GM06990 (cell line): ENCODE results near the gene EBNA1BP2.
"Not testable (repeated sequence)": the region's sequence is repeated elsewhere in the genome, so short reads cannot be mapped to it uniquely, and the experiment has no call there.

Experiments used
- DNase-seq: peaks from one replicate; pipeline ENCODE4 v3.0.0-alpha.2; 2011; ENCODE audit not compliant: insufficient read length; ENCODE audit errors: extremely low read depth
- H3K27me3 ChIP-seq: replicated peaks from 2 replicates; pipeline ENCODE4 v1.6.0; 2011; ENCODE audit warnings: low read length; ENCODE audit not compliant: control insufficient read depth, insufficient read depth
- H3K36me3 ChIP-seq: 2 replicates; pipeline ENCODE4 v1.5.1; 2011; ENCODE audit warnings: low read length; ENCODE audit not compliant: control insufficient read depth, insufficient read depth
- H3K4me3 ChIP-seq: replicated peaks from 2 replicates; pipeline ENCODE4 v1.5.1; 2011; ENCODE audit warnings: low read depth, mild to moderate bottlenecking, control low read depth, low read length
- TF ChIP-seq, protein P1 (sequence below): IDR thresholded peaks from 2 replicates; pipeline ENCODE4 v1.5.1; 2011; ENCODE audit warnings: low read length, control low read depth, mild to moderate bottlenecking, inconsistent platforms; ENCODE audit not compliant: insufficient read depth, poor library complexity, severe bottlenecking

EBNA1BP2 gene, protein sequence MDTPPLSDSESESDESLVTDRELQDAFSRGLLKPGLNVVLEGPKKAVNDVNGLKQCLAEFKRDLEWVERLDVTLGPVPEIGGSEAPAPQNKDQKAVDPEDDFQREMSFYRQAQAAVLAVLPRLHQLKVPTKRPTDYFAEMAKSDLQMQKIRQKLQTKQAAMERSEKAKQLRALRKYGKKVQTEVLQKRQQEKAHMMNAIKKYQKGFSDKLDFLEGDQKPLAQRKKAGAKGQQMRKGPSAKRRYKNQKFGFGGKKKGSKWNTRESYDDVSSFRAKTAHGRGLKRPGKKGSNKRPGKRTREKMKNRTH

GRCh38 chr1:43171876-43172526 is at the start of gene EBNA1BP2, which contains the start of gene CFAP57:
TSS of gene EBNA1BP2 (minus strand) at chr1:43172290. CDS start at chr1:43172118, 172 bp downstream.
TSS of gene CFAP57 (plus strand) at chr1:43172330. CDS start at chr1:43172754, 424 bp downstream.
- TF ChIP-seq, protein P1, sequence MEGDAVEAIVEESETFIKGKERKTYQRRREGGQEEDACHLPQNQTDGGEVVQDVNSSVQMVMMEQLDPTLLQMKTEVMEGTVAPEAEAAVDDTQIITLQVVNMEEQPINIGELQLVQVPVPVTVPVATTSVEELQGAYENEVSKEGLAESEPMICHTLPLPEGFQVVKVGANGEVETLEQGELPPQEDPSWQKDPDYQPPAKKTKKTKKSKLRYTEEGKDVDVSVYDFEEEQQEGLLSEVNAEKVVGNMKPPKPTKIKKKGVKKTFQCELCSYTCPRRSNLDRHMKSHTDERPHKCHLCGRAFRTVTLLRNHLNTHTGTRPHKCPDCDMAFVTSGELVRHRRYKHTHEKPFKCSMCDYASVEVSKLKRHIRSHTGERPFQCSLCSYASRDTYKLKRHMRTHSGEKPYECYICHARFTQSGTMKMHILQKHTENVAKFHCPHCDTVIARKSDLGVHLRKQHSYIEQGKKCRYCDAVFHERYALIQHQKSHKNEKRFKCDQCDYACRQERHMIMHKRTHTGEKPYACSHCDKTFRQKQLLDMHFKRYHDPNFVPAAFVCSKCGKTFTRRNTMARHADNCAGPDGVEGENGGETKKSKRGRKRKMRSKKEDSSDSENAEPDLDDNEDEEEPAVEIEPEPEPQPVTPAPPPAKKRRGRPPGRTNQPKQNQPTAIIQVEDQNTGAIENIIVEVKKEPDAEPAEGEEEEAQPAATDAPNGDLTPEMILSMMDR = no peak
- peaks cover 9% of the 10 kb centered on the region for H3K36me3 ChIP-seq
- no peaks in the 10 kb centered on the region for H3K27me3 ChIP-seq
- DNase-seq = peak; percentile 87
- H3K4me3 ChIP-seq = peak within 1 kb of the TSS; percentile 99

DNA sequence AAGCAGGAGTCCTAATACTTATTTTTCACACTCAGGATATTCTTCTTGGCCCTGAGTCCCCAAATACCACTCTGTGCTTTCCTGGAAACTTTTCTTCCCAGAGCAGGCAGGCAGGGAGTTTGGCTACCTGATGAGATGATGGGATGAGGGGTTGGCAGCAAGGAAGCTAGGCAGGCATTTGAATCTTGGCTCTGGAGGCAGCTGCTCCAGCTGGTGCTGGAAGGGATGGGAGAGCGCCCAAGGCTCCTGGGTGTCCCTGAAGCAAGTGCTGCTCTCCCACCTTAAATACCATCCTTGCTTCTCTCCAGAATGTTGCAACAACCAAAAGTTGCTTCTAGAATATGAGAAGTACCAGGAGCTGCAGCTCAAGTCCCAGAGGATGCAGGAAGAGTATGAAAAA is 49.7 kb upstream of the EBNA1BP2 start:
- H3K4me3 ChIP-seq = no peak overlapping the region
- TF ChIP-seq, protein P1 = no peak
- no peaks in the 10 kb centered on the region for H3K27me3 ChIP-seq
- peaks cover 16% of the 10 kb centered on the region for H3K36me3 ChIP-seq
- no peak for DNase-seq

- TF ChIP-seq, protein P1 = no peak
- Histone ChIP-seq H3K4me3 (no peak overlapping the region; the same call in 1 of the 2 replicates), H3K36me3 (peaks cover 19% of the 10 kb centered on the region), H3K27me3 (no peaks in the 10 kb centered on the region)
- peak; percentile 56 for DNase-seq
These were observed 49.1 kb upstream of the EBNA1BP2 start for GRCh38 chr1:43220905-43221778.

GRCh38 chr1:43217747-43218146 is 45.7 kb upstream of the EBNA1BP2 start:
- Histone ChIP-seq H3K4me3 (no peak overlapping the region), H3K36me3 (peaks cover 13% of the 10 kb centered on the region), H3K27me3 (no peaks in the 10 kb centered on the region)
- DNase-seq = no peak
- TF ChIP-seq, protein P1 = no peak

DNA sequence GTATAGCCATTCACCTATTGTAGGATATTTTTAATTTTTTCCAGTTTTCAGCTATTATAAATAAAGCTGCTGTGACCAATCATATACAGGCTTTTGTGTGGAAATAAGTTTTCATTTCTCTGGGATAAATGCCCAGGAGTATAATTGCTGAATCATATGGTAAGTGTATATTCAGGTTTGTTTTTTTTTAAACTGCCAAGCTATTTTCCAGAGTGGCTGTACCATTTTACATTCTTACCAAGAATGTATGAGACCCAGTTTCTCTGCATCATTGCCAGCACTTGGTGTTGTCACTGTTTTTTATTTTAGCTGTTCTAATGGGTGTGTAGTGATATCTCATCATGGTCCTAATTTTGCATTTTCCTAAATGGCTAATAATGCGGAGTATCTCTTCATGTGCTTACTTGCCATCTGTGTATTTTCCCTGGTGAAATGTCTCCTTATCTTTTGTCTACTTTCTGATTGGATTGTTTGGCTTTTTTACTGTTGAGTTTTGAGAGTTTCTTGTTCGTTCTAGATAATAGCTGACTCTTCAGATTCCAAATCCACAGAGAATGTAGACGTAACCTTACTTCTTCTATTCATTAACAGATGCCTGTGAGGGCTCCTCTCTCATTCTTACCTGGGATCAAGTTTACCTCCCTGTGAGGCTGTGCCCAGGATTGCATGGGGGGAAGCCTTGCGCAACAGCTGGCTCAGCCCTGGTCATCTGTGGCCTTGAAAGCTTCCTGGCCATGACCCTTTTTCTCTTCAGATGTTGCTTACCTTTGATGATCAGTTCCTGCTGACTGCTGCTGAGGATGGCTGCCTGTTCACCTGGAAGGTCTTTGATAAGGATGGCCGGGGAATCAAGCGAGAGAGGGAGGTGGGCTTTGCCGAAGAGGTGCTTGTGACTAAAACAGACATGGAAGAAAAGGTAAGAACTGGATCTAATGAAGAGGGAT is 42.7 kb upstream of the EBNA1BP2 start:
- DNase-seq = no peak
- Histone ChIP-seq H3K36me3 (peaks cover 11% of the 10 kb centered on the region), H3K27me3 (no peaks in the 10 kb centered on the region), H3K4me3 (no peak overlapping the region)
- TF ChIP-seq, protein P1 = no peak

DNA sequence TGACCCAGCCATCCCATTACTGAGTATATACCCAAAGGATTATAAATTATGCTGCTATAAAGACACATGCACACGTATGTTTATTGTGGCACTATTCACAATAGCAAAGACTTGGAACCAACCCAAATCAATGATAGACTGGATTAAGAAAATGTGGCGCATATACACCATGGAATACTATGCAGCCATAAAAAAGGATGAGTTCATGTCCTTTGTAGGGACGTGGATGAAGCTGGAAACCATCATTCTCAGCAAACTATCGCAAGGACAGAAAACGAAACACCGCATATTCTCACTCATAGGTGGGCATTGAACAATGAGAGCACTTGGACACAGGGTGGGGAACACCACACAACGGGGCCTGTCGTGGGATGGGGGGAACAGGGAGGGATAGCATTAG is 36.2 kb upstream of the EBNA1BP2 start:
- H3K36me3 ChIP-seq, DNase-seq, H3K27me3 ChIP-seq, H3K4me3 ChIP-seq: not testable (repeated sequence)
